HEK293T (cell line): ENCODE data around the gene IL22RA2.

Experiments used
- ELF4 ChIP-seq: fragments of 450-650 bp; IDR thresholded peaks from 2 replicates; pipeline ENCODE4 v1.6.1; 2017; ENCODE audit warnings: antibody characterized with exemption
- FOXA1 ChIP-seq: fragments of 450-650 bp; IDR thresholded peaks from 2 replicates; pipeline ENCODE4 v1.6.1; 2016; ENCODE audit warnings: mild to moderate bottlenecking
- FOXM1 ChIP-seq: fragments of 450-650 bp; IDR thresholded peaks from 2 replicates; pipeline ENCODE4 v1.6.1; 2017; ENCODE audit warnings: mild to moderate bottlenecking, borderline replicate concordance
- SP1 ChIP-seq: fragments of 450-650 bp; IDR thresholded peaks from 2 replicates; pipeline ENCODE4 v1.6.1; 2017

GRCh38 chr6:137201006-137201405 is 27.6 kb upstream of the IL22RA2 start:
- TF ChIP-seq FOXM1: no peak
- no peak for TF ChIP-seq ELF4
- no peak for TF ChIP-seq FOXA1
- TF ChIP-seq SP1: no peak
